ENCODE data around the gene BAHCC1. TPM values are rescaled to one million over a fixed set of nuclear protein-coding genes. Genes with fewer than 3 reads are reported as not detected.

Gene BAHCC1
- total and polyA plus RNA-seq, 10 of the 15 experiments (the other 5 are each of a cell fraction or from before 2014, with no cell fraction given) = 0.03 to 0.14 (median 0.11) TPM; not detected in 6

- Histone ChIP-seq H3K9ac (ENCODE audit: control insufficient read depth, insufficient read depth, low read length) (peak overlapping the region; percentile 87), H3K36me3 (ENCODE audit: control insufficient read depth in 2 of 2, insufficient read depth in 2 of 2, low read length in 1 of 2) (peaks cover 18 to 29% of the 10 kb centered on the region in 2 experiments), H2AFZ (ENCODE audit: control insufficient read depth, low read depth, low read length) (no peak overlapping the region), H3K79me2 (ENCODE audit: control insufficient read depth, insufficient read depth, low read length) (peaks cover 89% of the 10 kb centered on the region), H4K20me1 (ENCODE audit: control insufficient read depth, insufficient read depth) (peaks cover 11% of the 10 kb centered on the region), H3K27ac (ENCODE audit: control insufficient read depth, insufficient read depth) (peak overlapping the region; percentile 100), H3K4me2 (ENCODE audit: control insufficient read depth, insufficient read depth) (peak overlapping the region; percentile 95), H3K9me3 (replicated peaks; ENCODE audit: control insufficient read depth, insufficient read depth, low read length) (no peaks in the 10 kb centered on the region; the same call in 2 of the 3 replicates), H3K4me1 (ENCODE audit: control insufficient read depth, insufficient read depth, low read length) (peaks cover 18% of the 10 kb centered on the region), H3K4me3 (peak overlapping the region; percentile 87), H3K27me3 (replicated peaks in 1 of 2; ENCODE audit: control insufficient read depth in 2 of 2, insufficient read depth in 2 of 2, low read length in 1 of 2) (no peaks in the 10 kb centered on the region)
- FAIRE-seq (no peak), DNase-seq (ENCODE audit: low read depth, low spot score) (no peak), ATAC-seq (peak; percentile 10)
- SMC1A ChIA-PET (ENCODE audit: uncharacterized antibody, unreplicated experiment) = no interaction called here
- intact Hi-C loops (cut with micrococcal nuclease; ENCODE audit: unreplicated experiment) = loop anchor here (10.0 kb wide), 1 partner anchor 259 kb away; no protein-coding TSS in a partner anchor
- CTCF ChIA-PET = no interaction called here
- POLR2A ChIA-PET = interaction anchor here (0.6 to 2.1 kb wide), 3 partner anchors 39 to 728 kb away, joined by 3 to 7 read pairs (median 6); partner anchors contain the start of gene FAAP100
- under 1% methylated on average over 23 of the region's 23 CpGs for WGBS (ENCODE audit: insufficient coverage, insufficient replicate concordance, low lambda C conversion rate, missing lambda C conversion rate)
- BruUV-seq (replicated peaks) = no TSS peak
- in situ Hi-C loops (cut with MboI) = no loop called here
- RAD21 ChIA-PET (ENCODE audit: unreplicated experiment) = interaction anchor here (0.6 to 1.0 kb wide), 3 partner anchors 38 to 85 kb away, joined by 3 to 4 read pairs (median 4); partner anchors contain the start of gene FAAP100
- TF ChIP-seq IKZF2 (IDR thresholded peaks at IDR 0.05) = no peak
- no peak for TF ChIP-seq EED (IDR thresholded peaks at IDR 0.05; ENCODE audit: low read depth)
- no peak for TF ChIP-seq NFYB (IDR thresholded peaks at IDR 0.05; ENCODE audit: insufficient read depth, low read depth, low read length)
- TF ChIP-seq HDAC6 (IDR thresholded peaks at IDR 0.05; ENCODE audit: unreplicated experiment) = peak; percentile 3
- no peak for TF ChIP-seq SUPT20H (IDR thresholded peaks at IDR 0.05; ENCODE audit: borderline replicate concordance, control insufficient read depth, low read depth, low read length)
- no peak for TF ChIP-seq SPI1 (IDR thresholded peaks at IDR 0.05; ENCODE audit: borderline replicate concordance, insufficient read depth, low read depth, low read length)
- TF ChIP-seq MYB (IDR thresholded peaks at IDR 0.05; ENCODE audit: borderline replicate concordance, low read depth, low read length) = no peak
- TF ChIP-seq SMAD5 (IDR thresholded peaks at IDR 0.05; ENCODE audit: low read depth) = no peak
- no peak; the same call in 1 of the 2 replicates for TF ChIP-seq NR2F1 (conservative IDR thresholded peaks at IDR 0.05)
- no peak for TF ChIP-seq TCF3 (IDR thresholded peaks at IDR 0.05; ENCODE audit: borderline replicate concordance, insufficient read depth, low read depth, low read length)
- peak; percentile 77 for TF ChIP-seq MLLT1 (IDR thresholded peaks at IDR 0.05)
- no peak for TF ChIP-seq CREM (IDR thresholded peaks at IDR 0.05; ENCODE audit: low read depth)
- no peak for TF ChIP-seq SMC3 (IDR thresholded peaks at IDR 0.05; ENCODE audit: borderline replicate concordance, low read length)
- TF ChIP-seq, protein P1, sequence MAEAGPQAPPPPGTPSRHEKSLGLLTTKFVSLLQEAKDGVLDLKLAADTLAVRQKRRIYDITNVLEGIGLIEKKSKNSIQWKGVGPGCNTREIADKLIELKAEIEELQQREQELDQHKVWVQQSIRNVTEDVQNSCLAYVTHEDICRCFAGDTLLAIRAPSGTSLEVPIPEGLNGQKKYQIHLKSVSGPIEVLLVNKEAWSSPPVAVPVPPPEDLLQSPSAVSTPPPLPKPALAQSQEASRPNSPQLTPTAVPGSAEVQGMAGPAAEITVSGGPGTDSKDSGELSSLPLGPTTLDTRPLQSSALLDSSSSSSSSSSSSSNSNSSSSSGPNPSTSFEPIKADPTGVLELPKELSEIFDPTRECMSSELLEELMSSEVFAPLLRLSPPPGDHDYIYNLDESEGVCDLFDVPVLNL (IDR thresholded peaks at IDR 0.05; ENCODE audit: low read depth, low read length) = no peak
- peak; percentile 81; the same call in 1 of the 2 replicates for TF ChIP-seq CBFB (IDR thresholded peaks at IDR 0.05; ENCODE audit: low read depth)
- TF ChIP-seq, protein P2, sequence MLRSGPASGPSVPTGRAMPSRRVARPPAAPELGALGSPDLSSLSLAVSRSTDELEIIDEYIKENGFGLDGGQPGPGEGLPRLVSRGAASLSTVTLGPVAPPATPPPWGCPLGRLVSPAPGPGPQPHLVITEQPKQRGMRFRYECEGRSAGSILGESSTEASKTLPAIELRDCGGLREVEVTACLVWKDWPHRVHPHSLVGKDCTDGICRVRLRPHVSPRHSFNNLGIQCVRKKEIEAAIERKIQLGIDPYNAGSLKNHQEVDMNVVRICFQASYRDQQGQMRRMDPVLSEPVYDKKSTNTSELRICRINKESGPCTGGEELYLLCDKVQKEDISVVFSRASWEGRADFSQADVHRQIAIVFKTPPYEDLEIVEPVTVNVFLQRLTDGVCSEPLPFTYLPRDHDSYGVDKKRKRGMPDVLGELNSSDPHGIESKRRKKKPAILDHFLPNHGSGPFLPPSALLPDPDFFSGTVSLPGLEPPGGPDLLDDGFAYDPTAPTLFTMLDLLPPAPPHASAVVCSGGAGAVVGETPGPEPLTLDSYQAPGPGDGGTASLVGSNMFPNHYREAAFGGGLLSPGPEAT (IDR thresholded peaks at IDR 0.05; ENCODE audit: low read depth) = 0 out of 2 replicates have a peak, but pooled peaks have one; percentile 24
- no peak for TF ChIP-seq BCL11A (IDR thresholded peaks at IDR 0.05; ENCODE audit: low read depth, low read length)
- no peak for TF ChIP-seq SUZ12 (IDR thresholded peaks at IDR 0.05; ENCODE audit: unreplicated experiment)
- peak; percentile 82 for TF ChIP-seq POLR2AphosphoS5 (IDR thresholded peaks at IDR 0.05; ENCODE audit: low read length)
Measured at GRCh38 chr17:81513372-81513752, 118.1 kb downstream of the BAHCC1 start.
